Endothelial cell of umbilical vein (primary cell): ENCODE results near the gene SREBF1. TPM values are rescaled to one million over a fixed set of nuclear protein-coding genes. Genes with fewer than 3 reads are reported as not detected.

Experiments used
- BruUV-seq: library from RNA; stranded (reverse); fragments of 400-500 nt; replicated peaks from 2 replicates; lab custom pipeline; 2021; lab: Mats Ljungman, UMichigan
- CTCF ChIA-PET: fragments of 300-600, 350-600 bp; sonication (Branson Sonifier 250); formaldehyde crosslinking; loops from one replicate; lab custom pipeline; 2021; ENCODE audit warnings: antibody characterized with exemption, inconsistent platforms; lab: Charles Lee
- POLR2A ChIA-PET: fragments of 300-600, 350-600 bp; sonication (Branson Sonifier 250); formaldehyde crosslinking; loops from one replicate; lab custom pipeline; 2021; ENCODE audit warnings: antibody characterized with exemption, inconsistent platforms; lab: Charles Lee
- DNase-seq: peaks from one replicate; pipeline ENCODE4 v3.0.0-alpha.2; 2011; ENCODE audit warnings: low read depth, low spot score
- FAIRE-seq: peaks from 2 replicates; lab custom pipeline; 2011; peaks lifted over from hg19 to GRCh38; lab: Jason Lieb, UNC
- H2AFZ ChIP-seq: 2 replicates; pipeline ENCODE4 v1.6.0; 2012; ENCODE audit warnings: low read depth, low read length, control low read depth, inconsistent platforms
- H3K27ac ChIP-seq: 2 replicates; pipeline ENCODE4 v1.5.1; 2011; ENCODE audit warnings: low read depth, mild to moderate bottlenecking, control low read depth, low read length, moderate library complexity; ENCODE audit not compliant: insufficient read depth
- H3K27me3 ChIP-seq, 2 experiments: 2 replicates each; pipeline versions ENCODE4 v1.6.0 to v1.6.1; 2011; ENCODE audit warnings: low read length in 2 of 2, mixed read lengths in 1 of 2; ENCODE audit not compliant: control insufficient read depth in 2 of 2, insufficient read depth in 2 of 2
- H3K36me3 ChIP-seq, 2 experiments: 2 replicates in 1 of 2; 3 replicates in 1 of 2; pipeline ENCODE4 v1.5.1; 2011; ENCODE audit warnings: low read length in 2 of 2, mild to moderate bottlenecking in 1 of 2, moderate library complexity in 1 of 2; ENCODE audit not compliant: control insufficient read depth in 2 of 2, insufficient read depth in 2 of 2; ENCODE audit errors: extremely low read depth in 1 of 2
- H3K4me1 ChIP-seq: 3 replicates; pipeline ENCODE4 v1.5.1; 2011; ENCODE audit warnings: mild to moderate bottlenecking, low read length; ENCODE audit not compliant: control insufficient read depth, insufficient read depth; ENCODE audit errors: extremely low read depth
- H3K4me2 ChIP-seq: 2 replicates; pipeline ENCODE4 v1.6.1; 2011; ENCODE audit warnings: low read length, control low read depth, mixed read lengths; ENCODE audit not compliant: insufficient read depth
- H3K4me3 ChIP-seq, 3 experiments: fragments of 200-600 bp in 1 of 3; sonication (generic), shearing (Covaris generic) in 1 of 3; replicated peaks in 1 of 3; 2 replicates each; pipeline ENCODE4 v1.5.1; 2011 to 2016; ENCODE audit warnings: control low read depth in 3 of 3, low read length in 3 of 3, mild to moderate bottlenecking in 2 of 3, inconsistent platforms in 1 of 3, low read depth in 1 of 3, moderate library complexity in 1 of 3; ENCODE audit not compliant: insufficient read depth in 1 of 3
- H3K79me2 ChIP-seq: 2 replicates; pipeline ENCODE4 v1.6.0; 2012; ENCODE audit warnings: low read length, inconsistent platforms; ENCODE audit not compliant: control insufficient read depth, insufficient read depth
- H3K9ac ChIP-seq: replicated peaks from 2 replicates; pipeline ENCODE3; 2011; ENCODE audit warnings: low read length, control low read depth; ENCODE audit not compliant: insufficient read depth; ENCODE audit errors: extremely low read depth
- H3K9me1 ChIP-seq: replicated peaks from 3 replicates; pipeline ENCODE4 v1.6.0; 2011; ENCODE audit warnings: mild to moderate bottlenecking, low read length; ENCODE audit not compliant: control insufficient read depth, insufficient read depth; ENCODE audit errors: extremely low read depth
- H3K9me3 ChIP-seq: replicated peaks from 2 replicates; pipeline ENCODE4 v1.5.1; 2012; ENCODE audit warnings: low read length, inconsistent platforms; ENCODE audit not compliant: control insufficient read depth, insufficient read depth
- H4K20me1 ChIP-seq: replicated peaks from 2 replicates; pipeline ENCODE3; 2011; ENCODE audit warnings: mild to moderate bottlenecking, low read length; ENCODE audit not compliant: control insufficient read depth, insufficient read depth; ENCODE audit errors: extremely low read depth
- EZH2 ChIP-seq: IDR thresholded peaks from 2 replicates; pipeline ENCODE4 v1.6.1; 2012; ENCODE audit warnings: borderline replicate concordance, low read depth, mild to moderate bottlenecking, moderate library complexity, low read length, inconsistent platforms; ENCODE audit not compliant: severe bottlenecking
- FOS ChIP-seq: IDR thresholded peaks from 2 replicates; pipeline ENCODE4 v1.6.1; 2011; ENCODE audit warnings: mild to moderate bottlenecking, low read length, moderate library complexity, borderline replicate concordance; ENCODE audit not compliant: insufficient read depth
- GATA2 ChIP-seq: IDR thresholded peaks from 2 replicates; pipeline ENCODE4 v1.7.0; 2011; ENCODE audit warnings: low read depth, mild to moderate bottlenecking, moderate library complexity, mixed read lengths, low read length; ENCODE audit not compliant: insufficient read length, insufficient read depth
- JUN ChIP-seq: IDR thresholded peaks from 2 replicates; pipeline ENCODE4 v1.6.1; 2011; ENCODE audit warnings: borderline replicate concordance, low read depth; ENCODE audit not compliant: insufficient read length, insufficient read depth
- MYC ChIP-seq: IDR thresholded peaks from one replicate; pipeline ENCODE4 v1.6.1; 2011; ENCODE audit warnings: mild to moderate bottlenecking, low read depth, low read length
- POLR2A ChIP-seq: IDR thresholded peaks from 2 replicates; pipeline ENCODE4 v1.6.1; 2012; ENCODE audit warnings: low read depth, mild to moderate bottlenecking, control low read depth, low read length
- POLR2AphosphoS5 ChIP-seq: IDR thresholded peaks from 2 replicates; pipeline ENCODE4 v1.6.1; 2012; ENCODE audit warnings: low read depth, mild to moderate bottlenecking, control low read depth, low read length, moderate library complexity; ENCODE audit not compliant: insufficient read depth
- dilution Hi-C: fragments of 300-500 bp; cut with MboI; formaldehyde crosslinking; loops from one replicate; pipeline ENCODE4 v1.15.0; 2019; ENCODE audit warnings: low sequenced_read_pairs; ENCODE audit not compliant: extremely low pct_ligation_motif_present
- intact Hi-C: fragments of 100-400 bp; cut with micrococcal nuclease; formaldehyde crosslinking; loops from one replicate; pipeline ENCODE4 v1.10.0; 2022
- polyA plus RNA-seq, 4 experiments: library from polyadenylated mRNA; depleted of rRNA in 3 of 4; stranded (reverse) in 3 of 4; unstranded in 1 of 4; fragments of >200 nt; gene quantifications; 2 replicates each; pipeline versions ENCODE4 v1.2.1 to v1.2.3, GENCODE V29; 2011 to 2012; ENCODE audit warnings: missing spikeins in 1 of 4
- total RNA-seq: library from RNA; stranded (reverse); gene quantifications from 2 replicates; pipeline ENCODE4 v1.2.3, GENCODE V29; 2021
- TF ChIP-seq, protein P1 (sequence below), 2 donors: IDR thresholded peaks; 1 replicate in 1 of 2; 2 replicates in 1 of 2; pipeline ENCODE4 v1.5.1; 2011; ENCODE audit warnings: low read length in 2 of 2, mild to moderate bottlenecking in 2 of 2, moderate library complexity in 2 of 2, control low read depth in 1 of 2, inconsistent platforms in 1 of 2, low read depth in 1 of 2; ENCODE audit not compliant: insufficient read depth in 1 of 2; ENCODE audit errors: extremely low read depth in 1 of 2
- TF ChIP-seq, protein P2 (sequence below): IDR thresholded peaks from 2 replicates; pipeline ENCODE4 v1.6.1; 2011; ENCODE audit not compliant: insufficient read depth, insufficient read length

SREBF1 gene
- total and polyA plus RNA-seq, 2 donors (not counting 3 experiments of a cell fraction or from before 2014, with no cell fraction given), result 50.4 to 109 TPM

DNA sequence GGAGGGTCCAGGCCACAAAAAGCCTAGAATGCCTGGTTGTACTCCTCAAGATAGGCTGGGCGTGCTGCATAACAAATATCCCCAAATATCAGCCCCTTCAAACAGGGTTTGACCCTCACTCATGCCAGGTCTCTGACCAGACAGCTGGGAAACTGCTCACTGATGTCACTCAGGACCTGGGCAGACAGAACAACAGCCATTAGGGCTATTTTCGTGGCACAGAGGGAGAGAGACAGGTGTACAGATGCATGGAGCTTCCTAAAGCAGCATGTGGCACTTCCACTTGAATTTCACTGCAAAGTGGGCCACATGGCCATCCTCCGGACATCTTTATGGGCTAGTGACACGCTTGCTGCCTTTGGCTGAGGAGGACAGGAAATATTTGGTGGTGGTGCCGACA is 73.1 kb downstream of the SREBF1 start:
- dilution Hi-C loops, result no loop called here
- peaks cover 7% of the 10 kb centered on the region for H3K79me2 ChIP-seq

More for the DNA sequence above, 73.1 kb downstream of the SREBF1 start:
- ChIA-PET CTCF (interaction anchor here (3.2 kb wide), 1 partner anchor 10 kb away, joined by 15 read pairs; no protein-coding TSS in a partner anchor), POLR2A (no interaction called here)
- intact Hi-C loops, result no loop called here
- DNase-seq, result no peak
- Histone ChIP-seq H3K4me3 (no peak overlapping the region), H2AFZ (no peak overlapping the region), H3K9me3 (no peaks in the 10 kb centered on the region), H3K36me3 (peaks cover 0 to 6% of the 10 kb centered on the region in 2 experiments), H3K9ac (no peak overlapping the region), H3K4me2 (no peak overlapping the region), H4K20me1 (no peaks in the 10 kb centered on the region), H3K27me3 (no peaks in the 10 kb centered on the region), H3K4me1 (no peaks in the 10 kb centered on the region), H3K9me1 (no peaks in the 10 kb centered on the region), H3K27ac (no peak overlapping the region)
- TF ChIP-seq GATA2, result no peak
- TF ChIP-seq, protein P1, sequence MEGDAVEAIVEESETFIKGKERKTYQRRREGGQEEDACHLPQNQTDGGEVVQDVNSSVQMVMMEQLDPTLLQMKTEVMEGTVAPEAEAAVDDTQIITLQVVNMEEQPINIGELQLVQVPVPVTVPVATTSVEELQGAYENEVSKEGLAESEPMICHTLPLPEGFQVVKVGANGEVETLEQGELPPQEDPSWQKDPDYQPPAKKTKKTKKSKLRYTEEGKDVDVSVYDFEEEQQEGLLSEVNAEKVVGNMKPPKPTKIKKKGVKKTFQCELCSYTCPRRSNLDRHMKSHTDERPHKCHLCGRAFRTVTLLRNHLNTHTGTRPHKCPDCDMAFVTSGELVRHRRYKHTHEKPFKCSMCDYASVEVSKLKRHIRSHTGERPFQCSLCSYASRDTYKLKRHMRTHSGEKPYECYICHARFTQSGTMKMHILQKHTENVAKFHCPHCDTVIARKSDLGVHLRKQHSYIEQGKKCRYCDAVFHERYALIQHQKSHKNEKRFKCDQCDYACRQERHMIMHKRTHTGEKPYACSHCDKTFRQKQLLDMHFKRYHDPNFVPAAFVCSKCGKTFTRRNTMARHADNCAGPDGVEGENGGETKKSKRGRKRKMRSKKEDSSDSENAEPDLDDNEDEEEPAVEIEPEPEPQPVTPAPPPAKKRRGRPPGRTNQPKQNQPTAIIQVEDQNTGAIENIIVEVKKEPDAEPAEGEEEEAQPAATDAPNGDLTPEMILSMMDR (IDR thresholded peaks at IDR 0.05; ENCODE audit: extremely low read depth in 1 of 2, insufficient read depth in 1 of 2, low read depth in 1 of 2, low read length in 2 of 2), result no peak
- TF ChIP-seq FOS, result no peak
- TF ChIP-seq POLR2A, result no peak
- TF ChIP-seq MYC, result no peak
- TF ChIP-seq, protein P2, sequence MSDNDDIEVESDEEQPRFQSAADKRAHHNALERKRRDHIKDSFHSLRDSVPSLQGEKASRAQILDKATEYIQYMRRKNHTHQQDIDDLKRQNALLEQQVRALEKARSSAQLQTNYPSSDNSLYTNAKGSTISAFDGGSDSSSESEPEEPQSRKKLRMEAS, result no peak
- no peak for TF ChIP-seq EZH2
- no peak for TF ChIP-seq POLR2AphosphoS5
- no peak for TF ChIP-seq JUN
- FAIRE-seq, result no peak
- no TSS peak for BruUV-seq
